Stromal cell of bone marrow (primary cell): ENCODE data around the gene SCGB1A1.
"Not testable (repeated sequence)": the region's sequence is repeated elsewhere in the genome, so short reads cannot be mapped to it uniquely, and the experiment has no call there.

Source experiments
- DNase-seq: peaks from one replicate; pipeline ENCODE4 v3.0.0-alpha.2; 2012; ENCODE audit warnings: low read depth

Gene SCGB1A1

DNA sequence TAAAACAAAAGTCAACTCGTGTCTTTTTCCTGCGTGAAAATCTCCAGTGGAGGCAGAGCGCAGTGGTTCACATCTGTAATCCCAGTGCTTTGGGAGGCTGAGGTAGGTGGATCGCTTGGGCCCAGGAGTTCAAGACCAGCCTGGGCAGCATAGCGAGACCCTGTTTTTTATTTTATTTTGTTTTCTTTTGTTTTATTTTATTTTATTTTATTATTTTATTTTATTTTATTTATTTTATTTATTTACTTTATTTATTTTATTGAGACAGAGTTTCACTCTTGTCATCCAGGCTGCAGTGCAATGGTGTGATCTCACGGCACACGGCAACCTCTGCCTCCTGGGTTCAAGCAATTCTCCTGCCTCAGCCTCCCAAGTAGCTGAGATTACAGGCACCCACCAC is 31.1 kb downstream of the SCGB1A1 start:
- DNase-seq, result not testable (repeated sequence)

DNA sequence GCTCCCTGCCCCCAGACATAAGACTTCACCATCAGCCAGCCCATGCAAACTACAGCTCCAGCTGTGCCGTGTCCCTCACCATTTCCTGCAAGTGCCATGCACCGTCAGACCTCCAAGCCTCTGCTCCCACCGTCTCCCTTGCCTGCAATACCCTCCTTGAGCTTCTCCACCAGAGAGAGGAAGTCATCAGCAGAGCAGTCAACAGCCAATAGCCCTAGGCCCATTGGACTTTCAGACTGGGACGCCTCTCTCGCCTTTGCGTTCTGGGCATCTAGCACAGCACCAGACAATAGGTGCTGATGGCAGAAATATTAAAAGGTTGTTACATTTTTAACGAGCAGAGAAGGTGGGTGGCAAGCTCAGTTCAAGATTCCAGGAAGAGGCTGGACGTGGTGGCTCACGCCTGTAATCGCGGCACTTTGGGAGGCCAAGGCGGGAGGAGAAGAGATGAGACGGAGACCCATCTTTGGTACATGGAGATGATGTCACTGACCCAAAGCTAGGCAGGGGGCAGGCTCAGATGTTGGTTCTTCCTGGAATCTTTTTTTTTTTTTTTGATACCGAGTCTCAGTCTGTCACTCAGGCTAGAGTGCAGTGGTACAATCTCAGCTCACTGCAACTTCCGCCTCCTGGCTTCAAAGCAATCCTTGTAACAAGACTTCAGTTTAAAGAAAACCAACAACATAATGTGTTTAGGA is 31.9 kb downstream of the SCGB1A1 start:
- no peak for DNase-seq

DNA sequence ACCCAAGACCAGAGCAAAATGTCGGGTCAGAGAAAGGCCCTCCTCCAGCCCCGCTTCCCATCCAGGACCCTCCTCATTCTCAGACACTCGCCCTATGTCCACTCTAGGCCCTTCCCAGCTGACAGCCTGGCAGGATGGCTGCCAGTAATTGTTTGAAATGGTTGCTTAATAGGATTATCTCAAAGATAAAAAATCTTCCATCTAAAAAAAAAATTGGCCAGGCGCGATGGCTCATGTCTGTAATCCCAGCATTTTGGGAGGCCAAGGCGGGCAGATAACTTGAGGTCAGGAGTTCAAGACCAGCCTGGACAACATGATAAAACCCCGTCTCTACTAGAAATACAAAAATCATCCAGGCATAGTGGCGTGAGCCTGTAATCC is 32.4 kb downstream of the SCGB1A1 start:
- no peak for DNase-seq

DNA sequence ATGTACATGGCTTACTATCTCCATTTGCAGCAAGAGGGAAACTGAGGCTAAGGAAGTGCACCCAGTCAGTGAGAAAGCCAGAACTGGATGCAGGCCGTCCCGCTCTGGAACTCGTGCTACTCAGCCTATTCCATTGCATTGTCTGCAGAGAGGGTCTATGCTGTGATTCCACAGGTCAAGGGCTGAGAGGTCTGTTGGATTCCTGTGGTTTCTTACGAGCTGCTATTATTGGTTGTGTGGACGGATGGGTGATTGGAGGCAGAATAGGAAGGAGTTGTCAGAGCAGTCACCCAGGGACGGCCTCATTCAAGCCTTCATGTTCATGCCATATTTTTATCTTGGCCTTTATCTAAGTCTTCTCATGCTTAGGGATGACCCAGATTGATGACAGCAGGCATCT is 33.4 kb downstream of the SCGB1A1 start:
- DNase-seq, result no peak

DNA sequence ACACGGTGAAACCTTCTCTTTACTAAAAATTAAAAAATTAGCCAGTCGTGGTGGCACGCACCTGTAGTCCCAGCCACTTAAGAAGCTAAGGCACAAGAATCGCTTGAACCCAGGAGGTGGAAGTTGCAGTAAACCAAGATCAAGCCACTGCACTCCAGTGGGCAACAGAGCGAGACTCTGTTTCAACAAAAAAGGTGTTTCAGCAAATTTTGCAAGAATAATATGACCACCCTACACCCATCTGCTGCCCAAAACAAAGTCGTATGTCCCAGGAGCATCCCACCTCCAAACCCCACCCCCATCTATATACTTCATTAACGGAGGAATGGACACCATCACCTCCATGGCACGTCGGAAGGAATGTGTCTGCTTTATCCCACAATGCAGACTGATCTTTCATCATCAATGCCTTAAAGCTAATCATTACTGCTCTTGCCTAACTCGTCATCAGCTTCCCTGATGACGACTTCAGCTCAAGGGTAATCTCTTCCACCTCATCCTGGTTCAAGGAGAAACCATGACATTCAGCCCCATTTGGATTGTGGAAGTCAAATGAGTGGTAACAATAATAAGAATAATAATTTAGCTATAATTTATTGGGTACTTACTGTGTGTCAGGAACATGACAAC is 34.1 kb downstream of the SCGB1A1 start:
- no peak for DNase-seq

DNA sequence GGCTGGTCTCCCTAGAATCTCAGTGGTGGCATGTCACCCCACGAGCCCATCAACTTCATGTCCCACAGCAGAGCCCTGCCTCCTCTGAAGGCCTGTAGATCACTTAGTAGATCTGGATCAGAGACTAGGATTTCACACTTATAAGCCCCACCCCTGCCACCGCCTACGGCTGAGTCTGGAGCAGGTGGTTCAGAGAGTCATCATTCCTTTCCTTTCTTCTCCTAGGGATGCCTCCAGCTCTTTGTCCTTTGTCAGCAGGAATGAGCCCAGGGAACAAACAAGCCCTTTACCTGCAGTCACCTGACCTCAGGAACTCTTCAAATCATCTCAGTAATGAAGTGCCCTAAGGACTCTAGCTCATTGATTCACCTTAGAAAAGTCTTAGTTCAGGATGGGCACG is 37.8 kb downstream of the SCGB1A1 start:
- no peak for DNase-seq

DNA sequence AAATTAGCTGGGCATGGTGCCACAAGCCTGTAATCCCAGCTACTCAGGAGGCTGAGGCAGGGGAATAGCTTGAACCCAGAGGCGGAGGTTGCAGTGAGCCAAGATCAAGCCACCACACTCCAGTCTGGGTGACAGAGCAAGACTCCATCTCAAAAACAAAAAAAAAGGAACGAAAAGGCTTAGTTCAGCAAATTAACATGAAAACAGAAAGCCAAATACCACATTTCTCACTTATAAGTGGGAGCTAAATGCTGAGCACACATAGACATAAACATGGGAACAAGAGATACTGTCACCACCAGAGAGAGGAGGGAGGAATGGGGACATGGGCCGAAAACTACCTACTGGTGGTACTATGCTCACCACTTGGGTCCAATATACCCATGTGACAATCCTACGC is 38.6 kb downstream of the SCGB1A1 start:
- no peak for DNase-seq

DNA sequence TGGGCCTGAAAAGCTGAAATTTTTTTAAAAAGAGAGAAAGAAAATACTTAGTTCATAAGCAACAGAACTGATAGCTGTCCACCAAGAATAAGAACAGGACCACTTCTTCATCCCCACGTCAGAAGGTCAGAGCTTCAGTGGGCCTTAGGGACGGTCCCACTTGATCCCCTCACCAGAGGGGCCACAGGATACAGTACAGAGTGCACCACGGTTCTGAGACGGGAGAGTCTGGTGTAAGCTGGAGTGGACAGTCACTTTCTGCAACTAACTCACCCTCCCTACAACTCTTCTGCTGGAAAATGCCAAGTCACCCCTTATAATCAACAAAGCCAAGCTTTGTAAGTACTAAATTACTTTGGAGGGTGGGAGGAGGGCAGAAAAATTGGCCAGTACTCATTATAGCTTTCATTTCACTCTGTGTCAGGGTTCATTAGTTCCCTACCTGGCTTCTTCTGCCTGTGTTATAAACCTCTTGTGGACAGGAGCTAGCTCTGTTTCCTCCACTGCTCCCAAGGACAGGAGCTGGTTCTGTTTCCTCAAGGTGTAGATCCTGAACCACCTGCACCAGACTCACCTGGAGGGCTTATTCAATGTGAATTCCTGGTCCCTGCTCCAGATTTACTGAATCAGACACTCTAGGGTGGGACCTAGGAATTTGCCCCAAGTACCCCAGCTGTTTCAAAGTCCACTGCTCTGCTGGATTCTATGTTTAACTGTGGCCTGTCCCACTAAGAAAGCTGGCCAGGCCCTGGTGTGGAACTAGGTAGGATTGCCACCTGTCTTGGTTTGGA is 39.6 kb downstream of the SCGB1A1 start:
- DNase-seq, result no peak

DNA sequence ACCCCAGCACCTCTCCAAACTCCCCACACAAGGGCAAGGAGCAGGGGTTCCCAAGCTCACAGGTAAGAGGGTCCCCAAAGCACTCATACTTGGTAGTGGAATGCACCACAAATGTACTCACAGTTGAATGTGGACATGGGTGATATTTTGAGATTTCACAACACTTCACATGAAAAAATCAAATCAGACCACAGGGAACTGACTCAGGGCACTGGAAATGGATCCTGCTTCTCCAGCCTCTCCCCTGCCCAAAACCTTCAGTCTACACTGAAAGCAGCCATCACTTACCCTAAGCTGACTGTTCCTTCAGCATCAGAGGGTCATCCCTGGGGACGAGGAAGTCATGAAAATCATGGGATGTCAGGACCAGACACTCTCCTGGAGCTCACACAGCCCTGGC is 40.2 kb downstream of the SCGB1A1 start:
- peak; percentile 59 for DNase-seq

DNA sequence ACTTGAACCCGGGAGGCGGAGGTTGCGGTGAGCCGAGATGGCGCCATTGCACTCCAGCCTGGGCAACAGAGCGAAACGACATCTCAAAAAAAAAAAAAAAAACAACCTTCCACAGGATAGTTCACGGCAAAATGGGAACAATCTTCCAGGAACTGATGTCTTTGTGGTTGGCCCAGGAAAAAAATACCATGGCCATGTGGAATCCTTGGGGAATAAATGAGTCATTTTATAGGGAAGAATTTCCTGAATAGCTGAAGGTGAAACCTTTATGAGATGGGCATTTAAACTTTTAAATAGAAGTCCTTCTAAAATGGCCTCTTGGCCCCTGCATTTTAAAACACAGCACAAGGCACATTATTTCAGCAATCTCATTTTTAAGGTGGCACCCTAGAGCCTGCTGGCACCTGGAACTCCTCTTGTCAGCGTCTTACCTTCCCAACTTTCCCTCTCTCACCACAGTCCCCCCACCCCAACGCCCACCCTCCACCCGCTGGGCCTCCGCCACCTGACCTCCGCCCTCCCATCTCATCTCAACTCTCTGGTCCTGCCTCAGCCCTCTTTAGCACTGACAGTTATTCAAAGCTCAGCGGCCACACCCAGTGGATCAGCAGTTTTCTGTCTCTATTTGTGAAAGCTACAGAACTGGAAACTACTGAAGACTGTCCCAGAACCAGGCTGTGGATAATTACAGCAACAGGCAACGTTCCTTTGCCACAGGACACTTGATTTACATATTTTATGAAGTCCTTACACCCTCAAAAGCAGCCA is 43.1 kb downstream of the SCGB1A1 start:
- no peak for DNase-seq

DNA sequence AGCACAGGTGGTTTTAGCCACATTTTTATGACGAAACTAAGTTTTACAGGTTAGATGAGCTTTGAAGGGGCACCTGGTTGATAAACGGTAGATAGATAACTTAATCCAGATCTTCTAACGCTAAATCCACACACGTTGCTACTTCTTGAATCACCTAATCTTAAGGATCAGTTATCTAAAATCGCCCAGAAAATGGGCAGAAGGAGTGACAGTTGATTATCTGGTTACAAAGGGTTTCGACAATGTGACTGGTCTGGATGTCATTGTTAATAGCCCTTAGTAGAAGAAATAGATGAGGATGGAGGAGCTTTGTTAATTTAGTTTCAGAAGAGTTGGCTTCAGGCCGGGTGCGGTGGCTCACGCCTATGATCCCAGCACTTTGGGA is 43.7 kb downstream of the SCGB1A1 start:
- no peak for DNase-seq

DNA sequence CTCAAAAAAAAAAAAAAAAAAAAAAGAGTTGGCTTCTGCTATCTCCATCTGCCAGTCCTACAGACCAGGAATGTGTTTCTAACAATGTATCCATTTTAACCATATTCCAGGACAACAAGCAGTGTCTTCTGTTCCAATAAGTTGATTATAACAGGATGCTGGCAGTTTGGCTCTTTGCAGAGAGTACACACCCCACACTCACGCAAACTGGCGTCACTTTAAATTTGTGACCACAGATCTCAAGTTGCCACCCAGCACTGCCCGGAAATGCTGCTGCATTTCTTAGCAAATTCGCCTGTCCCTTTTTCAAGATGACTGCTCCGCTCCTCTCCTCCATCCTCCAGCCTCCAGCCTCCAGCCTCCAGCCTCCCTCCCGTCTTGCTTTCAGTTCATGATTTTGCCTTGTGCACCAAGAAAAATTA is 44.3 kb downstream of the SCGB1A1 start:
- DNase-seq, result no peak

DNA sequence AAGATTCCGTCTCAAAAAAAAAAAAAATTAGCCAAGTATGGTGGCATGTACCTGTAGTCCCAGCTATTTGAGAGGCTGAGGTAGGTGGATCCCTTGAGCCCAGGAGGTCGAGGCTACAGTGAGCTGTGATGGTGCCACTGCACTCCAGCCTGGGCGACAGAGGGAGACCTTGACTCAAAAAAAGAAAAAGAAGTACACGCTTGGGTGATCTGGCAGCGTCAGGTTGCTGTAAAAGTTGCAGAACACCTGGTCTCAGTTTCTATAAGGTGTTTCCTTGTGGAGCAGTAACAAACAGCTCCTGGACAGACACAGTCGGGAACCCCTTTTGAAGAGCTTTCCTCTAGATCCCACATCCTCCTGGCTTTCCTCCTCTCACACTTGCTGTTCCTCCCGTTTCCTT is 45.8 kb downstream of the SCGB1A1 start:
- DNase-seq, result no peak

DNA sequence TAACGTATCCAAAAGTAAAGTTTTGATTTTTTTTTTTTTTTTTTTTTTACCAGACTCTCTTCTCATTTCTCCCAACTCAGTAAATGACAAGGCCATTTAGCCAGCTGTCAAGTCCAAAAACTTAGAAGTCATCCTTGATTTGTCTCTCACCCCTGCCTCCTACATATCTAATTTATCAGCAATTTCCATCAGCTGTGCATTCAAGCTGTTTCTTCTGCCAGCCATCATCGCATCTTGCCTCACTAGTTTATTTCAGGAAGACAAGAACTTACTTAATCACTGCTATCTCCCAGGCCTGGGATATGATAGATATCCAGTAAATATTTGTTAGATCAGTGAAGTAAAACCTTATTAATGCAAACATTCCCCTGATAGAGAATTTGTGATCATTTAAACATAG is 47.6 kb downstream of the SCGB1A1 start:
- no peak for DNase-seq

DNA sequence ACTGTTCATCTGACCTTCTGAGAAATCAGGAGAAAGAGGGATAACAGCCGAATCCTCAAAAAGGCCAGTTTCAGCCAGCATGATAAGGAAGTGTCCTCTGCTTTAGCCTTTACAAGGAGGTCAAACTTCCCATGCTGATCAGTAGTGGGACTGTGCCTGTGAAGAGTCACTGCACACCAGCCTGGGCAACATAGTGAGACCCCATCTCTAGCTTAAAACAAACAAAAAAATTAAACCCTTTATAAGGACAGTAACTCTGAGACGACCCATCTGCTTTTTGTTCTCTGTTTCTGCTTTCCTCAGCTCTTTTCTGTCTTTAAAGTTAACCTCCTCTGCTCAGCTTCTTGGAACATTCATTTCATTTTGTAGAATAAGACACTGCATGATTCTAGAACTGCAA is 49.7 kb downstream of the SCGB1A1 start:
- no peak for DNase-seq

DNA sequence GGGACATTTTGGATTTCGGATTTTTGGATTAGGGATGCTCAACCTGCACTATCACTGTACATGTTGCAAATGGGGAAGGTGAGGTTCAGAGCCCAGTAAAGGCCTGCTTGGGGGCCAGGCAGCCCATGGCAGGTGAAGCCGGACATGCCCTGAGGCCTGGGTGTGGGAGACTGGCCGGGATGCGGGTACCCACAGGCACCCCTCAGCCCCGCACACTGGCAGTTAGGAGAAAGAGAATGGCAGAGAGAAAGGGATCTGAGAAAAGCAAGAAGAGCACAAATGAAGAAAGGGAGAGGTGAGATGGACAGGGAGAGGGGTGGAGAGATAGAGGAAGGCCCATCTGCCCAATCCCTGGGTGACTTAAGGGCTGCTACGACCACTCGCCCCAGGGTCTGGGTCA is 52.8 kb downstream of the SCGB1A1 start:
- no peak for DNase-seq

DNA sequence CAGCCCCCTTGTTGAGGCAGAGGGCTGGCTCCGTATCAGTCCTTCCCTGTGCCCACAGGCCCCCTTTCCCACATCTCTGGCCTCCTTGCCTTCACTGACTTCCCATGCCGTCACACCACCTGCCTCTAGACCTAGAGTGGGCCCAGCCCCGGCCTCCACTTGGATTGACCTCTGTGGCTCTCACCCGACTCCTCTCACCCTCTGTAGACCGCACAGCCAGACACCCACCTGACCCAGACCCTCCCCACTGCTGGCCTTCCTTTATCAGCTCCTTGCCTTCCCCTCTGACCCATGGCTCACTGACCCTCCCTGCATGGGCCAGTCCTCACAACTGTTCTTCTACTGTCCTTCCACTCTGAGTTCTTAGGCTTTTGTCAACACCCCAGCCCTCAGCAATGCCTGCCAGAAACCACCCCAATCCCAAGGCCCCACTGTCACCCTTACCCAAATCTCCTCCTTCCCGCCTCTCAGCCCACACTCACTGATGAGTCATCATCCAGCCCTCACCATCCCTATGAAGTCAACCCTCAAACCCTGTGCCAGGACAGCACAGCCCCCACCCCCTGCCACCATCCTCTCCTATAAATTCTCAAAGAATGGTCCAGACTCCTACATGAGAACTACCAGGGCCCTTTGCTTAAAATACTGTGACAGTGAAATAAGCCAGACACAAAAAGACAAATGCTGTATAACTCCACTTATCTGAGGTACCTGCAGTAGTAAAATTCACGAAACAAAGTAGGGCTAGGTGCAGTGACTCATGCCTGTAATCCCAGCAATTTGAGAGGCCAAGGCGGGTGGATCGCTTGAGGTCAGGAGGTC is 53.4 kb downstream of the SCGB1A1 start:
- peak; percentile 46 for DNase-seq
